NT2/D1 (cell line): ENCODE results near the gene GMEB2.

ENCODE experiments used
- DNase-seq: peaks from one replicate; pipeline ENCODE4 v3.0.0-alpha.2; 2011; ENCODE audit warnings: low read depth, low spot score
- H3K27me3 ChIP-seq: 2 replicates; pipeline ENCODE4 v1.6.0; 2011; ENCODE audit warnings: mild to moderate bottlenecking; ENCODE audit not compliant: insufficient read length, insufficient read depth
- H3K36me3 ChIP-seq: 2 replicates; pipeline ENCODE4 v1.6.1; 2011; ENCODE audit warnings: mild to moderate bottlenecking, low read length, mixed read lengths; ENCODE audit not compliant: insufficient read depth, insufficient read length
- H3K4me1 ChIP-seq: 2 replicates; pipeline ENCODE4 v1.5.1; 2011; ENCODE audit not compliant: insufficient read depth, insufficient read length
- H3K4me3 ChIP-seq: 2 replicates; pipeline ENCODE4 v1.5.1; 2011; ENCODE audit warnings: low read depth; ENCODE audit not compliant: insufficient read length
- H3K9ac ChIP-seq: 2 replicates; pipeline ENCODE4 v1.6.0; 2011; ENCODE audit warnings: low read depth; ENCODE audit not compliant: insufficient read length
- H3K9me3 ChIP-seq: 2 replicates; pipeline ENCODE4 v1.5.1; 2011; ENCODE audit warnings: mild to moderate bottlenecking, low read length; ENCODE audit not compliant: insufficient read depth
- SUZ12 ChIP-seq: IDR thresholded peaks from 2 replicates; pipeline ENCODE4 v1.6.1; 2011; ENCODE audit not compliant: insufficient read length, insufficient read depth; ENCODE audit errors: extremely low read depth
- YY1 ChIP-seq: IDR thresholded peaks from 2 replicates; pipeline ENCODE4 v1.6.1; 2011; ENCODE audit not compliant: insufficient read length, insufficient read depth
- ZNF274 ChIP-seq: IDR thresholded peaks from 2 replicates; pipeline ENCODE4 v1.6.1; 2011; ENCODE audit warnings: mild to moderate bottlenecking, low read depth, low read length

GMEB2 gene

GRCh38 chr20:63594043-63594561 is 32.8 kb downstream of the GMEB2 start:
- no peak overlapping the region for H3K9ac ChIP-seq
- H3K36me3 ChIP-seq: peaks cover 81% of the 10 kb centered on the region
- no peak for DNase-seq
- H3K4me1 ChIP-seq: peaks cover 9% of the 10 kb centered on the region
- TF ChIP-seq YY1: no peak
- TF ChIP-seq ZNF274: no peak
- no peak for TF ChIP-seq SUZ12
- H3K27me3 ChIP-seq: no peaks in the 10 kb centered on the region
- H3K4me3 ChIP-seq: no peak overlapping the region
- no peaks in the 10 kb centered on the region for H3K9me3 ChIP-seq

DNA sequence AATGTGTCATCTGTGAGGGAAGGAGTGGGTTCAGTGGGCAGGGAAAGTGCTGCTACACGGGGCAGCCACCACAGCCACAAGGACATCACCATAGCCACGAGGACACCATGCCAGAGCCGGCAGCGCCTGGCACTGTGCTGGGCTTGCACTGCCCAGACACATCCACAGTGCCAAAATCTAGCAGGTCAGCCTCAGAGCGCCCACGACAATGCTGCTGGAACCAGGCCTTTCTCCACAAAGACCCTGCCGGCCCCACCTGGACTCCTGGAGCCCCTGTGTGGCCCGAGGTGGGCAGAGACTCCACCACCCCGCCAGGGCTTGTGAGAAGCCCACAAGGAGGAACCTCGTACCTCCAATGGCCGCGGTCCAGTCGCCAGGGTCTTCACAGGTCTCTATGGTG is 34.2 kb downstream of the GMEB2 start:
- H3K36me3 ChIP-seq: peaks cover 75% of the 10 kb centered on the region
- no peak overlapping the region for H3K9ac ChIP-seq
- TF ChIP-seq SUZ12 (no peak), YY1 (no peak), ZNF274 (no peak)
- no peaks in the 10 kb centered on the region for H3K27me3 ChIP-seq
- peaks cover 12% of the 10 kb centered on the region for H3K4me1 ChIP-seq
- no peak for DNase-seq
- no peak overlapping the region for H3K4me3 ChIP-seq
- no peaks in the 10 kb centered on the region for H3K9me3 ChIP-seq

GRCh38 chr20:63591786-63592355 is 35.0 kb downstream of the GMEB2 start:
- Histone ChIP-seq H3K9me3 (no peaks in the 10 kb centered on the region), H3K36me3 (peaks cover 72% of the 10 kb centered on the region), H3K4me3 (no peak overlapping the region), H3K4me1 (peaks cover 18% of the 10 kb centered on the region), H3K9ac (peak overlapping the region; percentile 3), H3K27me3 (no peaks in the 10 kb centered on the region)
- TF ChIP-seq SUZ12 (no peak), YY1 (no peak), ZNF274 (no peak)
- DNase-seq: no peak

DNA sequence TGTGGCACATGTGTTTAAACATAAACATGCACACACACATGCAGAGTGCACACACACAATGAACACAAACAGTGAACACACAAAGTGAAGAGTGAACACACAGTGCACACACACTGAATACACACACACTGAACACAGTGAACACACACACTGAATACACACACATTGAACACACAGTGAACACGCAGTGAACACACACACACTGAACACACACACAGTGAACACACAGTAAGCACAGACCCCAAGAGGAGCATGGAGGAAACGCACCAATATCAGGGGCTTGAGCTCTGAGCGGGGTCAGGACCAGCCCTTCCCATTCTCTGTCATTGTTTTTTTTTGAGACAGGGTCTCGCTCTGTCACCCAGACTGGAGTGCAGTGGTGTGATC is 35.8 kb downstream of the GMEB2 start:
- TF ChIP-seq ZNF274 (no peak), YY1 (no peak), SUZ12 (no peak)
- no peak for DNase-seq
- H3K9ac ChIP-seq: no peak overlapping the region
- peaks cover 21% of the 10 kb centered on the region for H3K4me1 ChIP-seq
- H3K27me3 ChIP-seq: no peaks in the 10 kb centered on the region
- H3K4me3 ChIP-seq: no peak overlapping the region
- no peaks in the 10 kb centered on the region for H3K9me3 ChIP-seq
- H3K36me3 ChIP-seq: peaks cover 70% of the 10 kb centered on the region

GRCh38 chr20:63590218-63591146 is 36.4 kb downstream of the GMEB2 start:
- H3K36me3 ChIP-seq: peaks cover 63% of the 10 kb centered on the region
- no peaks in the 10 kb centered on the region for H3K27me3 ChIP-seq
- H3K4me1 ChIP-seq: peaks cover 21% of the 10 kb centered on the region
- H3K9ac ChIP-seq: no peak overlapping the region
- TF ChIP-seq SUZ12 (no peak), ZNF274 (no peak), YY1 (no peak)
- no peak overlapping the region for H3K4me3 ChIP-seq
- H3K9me3 ChIP-seq: no peaks in the 10 kb centered on the region
- no peak for DNase-seq

GRCh38 chr20:63589261-63590217 is 37.4 kb downstream of the GMEB2 start:
- no peak overlapping the region for H3K4me3 ChIP-seq
- H3K9me3 ChIP-seq: no peaks in the 10 kb centered on the region
- H3K36me3 ChIP-seq: peaks cover 61% of the 10 kb centered on the region
- H3K9ac ChIP-seq: no peak overlapping the region
- no peak for TF ChIP-seq ZNF274
- TF ChIP-seq YY1: no peak
- TF ChIP-seq SUZ12: no peak
- no peak for DNase-seq
- no peaks in the 10 kb centered on the region for H3K27me3 ChIP-seq
- peaks cover 21% of the 10 kb centered on the region for H3K4me1 ChIP-seq
